ENCODE data around the gene PDK2. TPM values are rescaled to one million over a fixed set of nuclear protein-coding genes. Genes with fewer than 3 reads are reported as not detected.

The PDK2 gene
- total RNA-seq, 5 donors from 2014 or later (not counting 1 experiment from before 2014, with no cell fraction given), result 18.8 to 37.2 (median 30.0) TPM

Other genes starting within 250 kb of the PDK2 start
- not detected for gene TAC4, start 247.3 kb upstream of the PDK2 start, total RNA-seq
- 1 to 10 TPM in 1 of 5 donors, under 1 TPM in 4; 0.30 to 1.2 (median 0.79) TPM for gene DLX4, start 126.2 kb upstream of the PDK2 start, total RNA-seq
- not detected for gene DLX3, start 100.1 kb upstream of the PDK2 start, total RNA-seq
- gene ITGA3, start 39.2 kb upstream of the PDK2 start, total RNA-seq, result 10 to 100 TPM in 3 of 5 donors, 1 to 10 TPM in 2; 8.5 to 20.0 (median 14.8) TPM
- under 1 TPM; 0.23 to 0.70 (median 0.35) TPM for gene SAMD14, start 34.8 kb downstream of the PDK2 start, total RNA-seq
- gene PPP1R9B, start 55.3 kb downstream of the PDK2 start, total RNA-seq, result 10 to 100 TPM; 69.5 to 95.9 (median 91.3) TPM
- under 1 TPM in 1 of 5 donors, not detected in 4; 0.33 TPM for gene SGCA, start 70.7 kb downstream of the PDK2 start, total RNA-seq
- 10 to 100 TPM in 2 of 5 donors, 1 to 10 TPM in 3; 4.1 to 21.0 (median 6.6) TPM for gene COL1A1, start 106.3 kb downstream of the PDK2 start, total RNA-seq
- gene TMEM92, start 179.1 kb downstream of the PDK2 start, total RNA-seq, result not detected

Measured in T-cell (primary cell).